ENCODE results near the gene IFI6. TPM values are rescaled to one million over a fixed set of nuclear protein-coding genes. Genes with fewer than 3 reads are reported as not detected.

The IFI6 gene
- total and polyA plus RNA-seq, 2 of the 4 experiments (the other 2 are of a cell fraction), result 7.3 to 16.8 TPM

GRCh38 chr1:27646676-27647075 is 25.3 kb downstream of the IFI6 start:
- in situ Hi-C loops (cut with MboI; ENCODE audit: low sequenced_read_pairs) (no loop called here), dilution Hi-C loops (cut with HindIII; ENCODE audit: low sequenced_read_pairs, unreplicated experiment) (no loop called here), intact Hi-C loops (cut with micrococcal nuclease) (no loop called here)
- no peak overlapping the region for H3K18ac ChIP-seq (ENCODE audit: low read depth, low read length)
- no TSS peak for BruUV-seq (replicated peaks)
- no peak overlapping the region for H2AK5ac ChIP-seq (ENCODE audit: low read depth, low read length)
- H3K14ac ChIP-seq (replicated peaks; ENCODE audit: low read depth, low read length), result no peak overlapping the region
- no peak overlapping the region for H3K4me2 ChIP-seq (ENCODE audit: low read depth, low read length)
- TF ChIP-seq RAD21 (IDR thresholded peaks at IDR 0.05; ENCODE audit: low read length) (no peak), CTCF (conservative IDR thresholded peaks at IDR 0.05; ENCODE audit: low read depth, low read length) (no peak), CEBPB (IDR thresholded peaks at IDR 0.05; ENCODE audit: low read depth, low read length) (no peak), FOS (IDR thresholded peaks at IDR 0.05; ENCODE audit: low read depth, low read length) (no peak), NFE2L2 (IDR thresholded peaks at IDR 0.05; ENCODE audit: low read depth, low read length) (no peak), MAZ (IDR thresholded peaks at IDR 0.05; ENCODE audit: borderline replicate concordance, low read depth, low read length) (no peak), BHLHE40 (IDR thresholded peaks at IDR 0.05; ENCODE audit: low read depth, low read length) (no peak), MXI1 (IDR thresholded peaks at IDR 0.05; ENCODE audit: borderline replicate concordance, low read depth, low read length) (no peak), CHD1 (IDR thresholded peaks at IDR 0.05; ENCODE audit: low read depth, low read length) (no peak), SMC3 (IDR thresholded peaks at IDR 0.05; ENCODE audit: low read depth, low read length) (no peak), POLR2A (IDR thresholded peaks at IDR 0.05; ENCODE audit: low read depth, low read length) (no peak), MAFK (IDR thresholded peaks at IDR 0.05; ENCODE audit: low read depth, low read length) (no peak), RCOR1 (IDR thresholded peaks at IDR 0.05; ENCODE audit: insufficient replicate concordance, low read length) (no peak), USF2 (IDR thresholded peaks at IDR 0.05; ENCODE audit: low read depth, low read length) (no peak)
- TF ChIP-seq, protein P1, sequence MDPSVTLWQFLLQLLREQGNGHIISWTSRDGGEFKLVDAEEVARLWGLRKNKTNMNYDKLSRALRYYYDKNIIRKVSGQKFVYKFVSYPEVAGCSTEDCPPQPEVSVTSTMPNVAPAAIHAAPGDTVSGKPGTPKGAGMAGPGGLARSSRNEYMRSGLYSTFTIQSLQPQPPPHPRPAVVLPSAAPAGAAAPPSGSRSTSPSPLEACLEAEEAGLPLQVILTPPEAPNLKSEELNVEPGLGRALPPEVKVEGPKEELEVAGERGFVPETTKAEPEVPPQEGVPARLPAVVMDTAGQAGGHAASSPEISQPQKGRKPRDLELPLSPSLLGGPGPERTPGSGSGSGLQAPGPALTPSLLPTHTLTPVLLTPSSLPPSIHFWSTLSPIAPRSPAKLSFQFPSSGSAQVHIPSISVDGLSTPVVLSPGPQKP (IDR thresholded peaks at IDR 0.05; ENCODE audit: borderline replicate concordance, low read depth, low read length), result no peak
- H4K5ac ChIP-seq (ENCODE audit: low read depth, low read length), result no peak overlapping the region
- no peak overlapping the region for H4K91ac ChIP-seq (ENCODE audit: insufficient read depth, low read depth, low read length)
- no peak overlapping the region for H3K56ac ChIP-seq (ENCODE audit: extremely low read depth, insufficient read depth, low read length)
- peaks cover 9% of the 10 kb centered on the region for H3K9me1 ChIP-seq (ENCODE audit: insufficient read depth, low read length)
- H3K79me1 ChIP-seq (ENCODE audit: low read depth in 1 of 2, low read length in 2 of 2), result no peaks in the 10 kb centered on the region
- no peak overlapping the region for H2BK15ac ChIP-seq (ENCODE audit: low read depth, low read length)
- peaks cover 8% of the 10 kb centered on the region; the same call in 1 of the 2 replicates for H3K27me3 ChIP-seq (ENCODE audit: control insufficient read depth, insufficient read depth, low read length)
- CTCF ChIA-PET, result no interaction called here
- DNase-seq (no peak), ATAC-seq (ENCODE audit: low read depth) (no peak)
- H3K4me1 ChIP-seq (ENCODE audit: control insufficient read depth, insufficient read depth, low read length), result peaks cover 4% of the 10 kb centered on the region
- no peak overlapping the region for H4K8ac ChIP-seq (ENCODE audit: low read depth in 2 of 2, low read length in 2 of 2)
- H3K4ac ChIP-seq (ENCODE audit: low read depth, low read length), result no peak overlapping the region
- H3K23ac ChIP-seq (ENCODE audit: low read depth, low read length), result no peak overlapping the region
- no peak overlapping the region for H3K4me3 ChIP-seq (ENCODE audit: insufficient read depth, low read depth, low read length)
- no peak overlapping the region for H3K27ac ChIP-seq (ENCODE audit: insufficient read depth, low read length)
- no peak overlapping the region for H2BK20ac ChIP-seq (ENCODE audit: low read depth, low read length)
- no peaks in the 10 kb centered on the region for H4K20me1 ChIP-seq (ENCODE audit: insufficient read depth, low read length)
- H2AFZ ChIP-seq (replicated peaks; ENCODE audit: low read length, poor library complexity), result peak overlapping the region; percentile 26
- no peaks in the 10 kb centered on the region for H3K36me3 ChIP-seq (ENCODE audit: control insufficient read depth, insufficient read depth, low read length)
- WGBS, 2 experiments (ENCODE audit: extremely low coverage in 2 of 2, insufficient read length in 1 of 2), result 33% methylated on average over 1 of the region's 8 CpGs; no CpG with 5 or more reads in 1 of the 2 experiments
- H3K9ac ChIP-seq (ENCODE audit: low read depth, low read length), result no peak overlapping the region
- POLR2A ChIA-PET (ENCODE audit: unreplicated experiment), result no interaction called here
- H3K9me3 ChIP-seq (ENCODE audit: control insufficient read depth, insufficient read depth, low read length), result no peaks in the 10 kb centered on the region
- no peak overlapping the region for H2BK5ac ChIP-seq (ENCODE audit: low read depth, low read length, poor library complexity, severe bottlenecking)
- H2BK120ac ChIP-seq (ENCODE audit: low read depth, low read length), result no peak overlapping the region
- peak overlapping the region; percentile 14 for H2AK9ac ChIP-seq (replicated peaks; ENCODE audit: low read depth, low read length, poor library complexity)
